Activated T-cell treated with anti-CD3 and anti-CD28 coated beads for 24 hours (primary cell): ENCODE measurements around the gene STARD8.

Experiments used
- DNase-seq: peaks from one replicate; pipeline ENCODE4 v3.0.0-alpha.2; 2020; ENCODE audit warnings: low read depth

STARD8 gene

GRCh38 chrX:68750316-68750715, 102.8 kb downstream of the STARD8 start:
- DNase-seq, result no peak

DNA sequence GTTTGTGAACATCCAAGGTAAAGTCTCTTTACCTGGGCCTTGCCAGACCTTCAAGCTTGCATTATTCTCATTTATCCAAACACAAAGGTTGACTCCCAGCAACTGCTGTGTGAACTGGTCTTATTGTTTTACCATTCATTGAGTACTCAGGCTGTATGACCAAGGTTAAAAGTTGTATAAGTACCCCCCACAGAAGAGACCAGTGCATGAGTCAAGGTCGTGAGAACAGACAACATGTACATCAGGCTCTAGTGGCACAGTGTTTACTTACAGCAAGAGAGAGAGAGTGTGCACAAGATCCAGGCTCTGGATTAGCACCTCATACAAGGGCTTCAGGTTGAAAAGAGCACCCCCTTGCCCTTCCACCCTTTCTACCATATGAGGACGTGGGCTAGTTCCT, 103.9 kb downstream of the STARD8 start:
- no peak for DNase-seq

DNA sequence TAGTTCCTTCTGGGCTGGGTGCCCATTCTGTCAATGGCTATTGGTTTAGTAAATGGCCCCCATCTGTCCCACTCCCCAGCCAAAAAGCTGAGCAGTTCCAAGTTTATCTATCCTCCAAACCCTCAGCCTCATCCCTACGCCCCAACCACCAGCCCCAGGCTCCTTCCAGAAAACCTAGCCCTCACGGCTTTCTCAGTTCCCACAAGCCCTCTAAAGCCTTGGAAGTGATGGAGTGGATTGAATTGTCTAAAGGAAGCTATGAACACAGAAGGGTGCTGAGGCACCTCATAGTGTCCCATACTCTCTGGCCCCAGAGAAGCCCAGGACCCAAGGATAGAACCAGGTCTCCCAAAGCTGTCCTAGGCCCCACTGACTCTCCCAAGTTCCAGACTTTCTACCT, 105.8 kb downstream of the STARD8 start:
- DNase-seq, result no peak

DNA sequence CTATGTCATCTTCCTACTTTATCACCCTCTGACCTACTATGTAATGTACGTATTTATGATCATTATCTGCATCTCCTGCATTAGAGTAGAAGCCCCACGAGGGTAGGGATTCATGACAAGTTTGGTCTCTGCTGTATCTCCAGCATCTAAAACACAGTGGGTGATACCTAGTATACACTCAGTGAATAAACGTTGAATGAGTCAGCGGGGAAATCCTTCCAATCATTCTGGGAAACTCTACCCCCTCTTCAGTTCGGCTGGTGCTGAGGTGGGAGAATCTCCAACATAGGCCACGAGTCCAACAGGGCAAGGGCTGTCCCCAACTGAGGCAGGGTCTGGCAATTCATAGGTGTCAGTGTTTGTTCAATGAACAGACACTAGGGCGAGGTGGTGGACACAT, 106.9 kb downstream of the STARD8 start:
- DNase-seq, result no peak

GRCh38 chrX:68755616-68756125, 108.2 kb downstream of the STARD8 start:
- no peak for DNase-seq

- no peak for DNase-seq
These were observed 109.9 kb downstream of the STARD8 start for GRCh38 chrX:68757331-68757730.

GRCh38 chrX:68757731-68758130, 110.3 kb downstream of the STARD8 start:
- no peak for DNase-seq

DNA sequence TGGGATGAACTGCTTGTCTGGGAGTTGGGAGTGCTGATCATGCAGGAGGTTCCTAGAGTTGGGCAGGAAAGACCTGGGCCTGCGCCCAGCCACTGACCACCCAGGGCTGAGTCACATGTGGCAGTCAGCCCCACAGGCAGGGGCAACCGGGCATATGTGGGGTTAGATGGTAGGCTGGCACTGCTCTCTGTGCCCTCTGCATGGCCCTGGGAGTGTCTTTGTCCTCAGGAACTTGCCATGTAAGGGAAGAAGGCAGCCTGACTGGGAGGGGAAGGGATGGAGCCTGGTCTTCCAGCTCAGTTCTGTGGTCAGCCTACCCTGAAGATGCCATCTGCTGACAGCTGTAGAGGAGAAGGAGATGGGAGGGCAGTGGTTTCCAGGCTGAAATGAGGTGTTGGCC, 111.2 kb downstream of the STARD8 start:
- DNase-seq, result no peak

- DNase-seq, result no peak
These were observed 113.6 kb downstream of the STARD8 start for GRCh38 chrX:68761086-68761485.

GRCh38 chrX:68762766-68763165, 115.3 kb downstream of the STARD8 start:
- no peak for DNase-seq

GRCh38 chrX:68763481-68763880, 116.0 kb downstream of the STARD8 start:
- no peak for DNase-seq
